Fibroblast of the aortic adventitia (primary cell): ENCODE results near the gene HEYL. TPM values are rescaled to one million over a fixed set of nuclear protein-coding genes. Genes with fewer than 3 reads are reported as not detected.

Experiments used
- DNase-seq: peaks from one replicate; pipeline ENCODE4 v3.0.0-alpha.2; 2010; ENCODE audit warnings: low read depth
- H3K4me3 ChIP-seq: 2 replicates; pipeline ENCODE4 v1.5.1; 2011; ENCODE audit warnings: low read depth, mild to moderate bottlenecking, control low read depth, low read length, moderate library complexity
- CTCF ChIP-seq: IDR thresholded peaks from 2 replicates; pipeline ENCODE4 v1.5.1; 2011; ENCODE audit warnings: mild to moderate bottlenecking, low read length, control low read depth, inconsistent platforms; ENCODE audit not compliant: insufficient read depth
- total RNA-seq: library from RNA; depleted of rRNA; stranded (reverse); fragments of >200 nt; gene quantifications from 2 replicates; pipeline ENCODE4 v1.2.3, GENCODE V29; 2012; ENCODE audit warnings: low replicate concordance

The HEYL gene
- not detected in 2 replicates for total RNA-seq

GRCh38 chr1:39639305-39640130, at the start of gene HEYL:
HEYL (minus strand) TSS chr1:39639643; CDS start chr1:39639625, 18 bp downstream.
- no peak for TF ChIP-seq CTCF
- no peak for DNase-seq
- no peak within 1 kb of the TSS for H3K4me3 ChIP-seq

GRCh38 chr1:39689214-39689613, 49.8 kb upstream of the HEYL start:
- no peak for TF ChIP-seq CTCF
- H3K4me3 ChIP-seq: no peak overlapping the region
- DNase-seq: no peak

- no peak overlapping the region for H3K4me3 ChIP-seq
- no peak for TF ChIP-seq CTCF
- no peak for DNase-seq
These were observed 49.3 kb upstream of the HEYL start for GRCh38 chr1:39688706-39689105.

- no peak overlapping the region for H3K4me3 ChIP-seq
- TF ChIP-seq CTCF: no peak
- no peak for DNase-seq
These were observed 47.8 kb upstream of the HEYL start for GRCh38 chr1:39687243-39687642.

- TF ChIP-seq CTCF: no peak
- no peak overlapping the region for H3K4me3 ChIP-seq
- DNase-seq: no peak
These were observed 45.6 kb upstream of the HEYL start for GRCh38 chr1:39685071-39685470.

GRCh38 chr1:39684313-39684664, 44.8 kb upstream of the HEYL start:
- no peak for DNase-seq
- TF ChIP-seq CTCF: no peak
- H3K4me3 ChIP-seq: no peak overlapping the region
